K562 (cell line): Measurements from ENCODE around the gene ATP6V0A4. TPM values are rescaled to one million over a fixed set of nuclear protein-coding genes. Genes with fewer than 3 reads are reported as not detected.

Experiments used
- ATAC-seq: fragments of 200-7000 bp; cut with Tn5 transposase; 3 replicates; pipeline ENCODE4 v1.9.1; 2020; ENCODE audit warnings: moderate library complexity
- BruUV-seq: library from RNA; stranded (reverse); fragments of 400-500 nt; replicated peaks from 2 replicates; lab custom pipeline; 2021; lab: Mats Ljungman, UMichigan
- CTCF ChIA-PET: fragments of 300-600 bp; formaldehyde crosslinking; extraction: SDS; loops from one replicate; lab custom pipeline; 2021; ENCODE audit warnings: low intra/inter-chr PET ratio; lab: Yijun Ruan, JAX
- POLR2A ChIA-PET: fragments of 300-600, 350-650 bp; sonication (Branson Sonifier 250); formaldehyde crosslinking; extraction: SDS; loops from one replicate; lab custom pipeline; 2021; ENCODE audit warnings: antibody characterized with exemption, inconsistent platforms; lab: Yijun Ruan, JAX
- DNase-seq, 4 experiments: peaks; one replicate each; pipeline versions ENCODE4 v3.0.0 to v3.0.0-alpha.2; 2011 to 2018; ENCODE audit warnings: low spot score in 3 of 4, mixed read lengths in 3 of 4; ENCODE audit errors: extremely low read depth in 1 of 4
- FAIRE-seq: peaks from 2 replicates; lab custom pipeline; 2011; peaks lifted over from hg19 to GRCh38; lab: Jason Lieb, UNC
- H2AFZ ChIP-seq: 2 replicates; pipeline ENCODE4 v1.6.0; 2011; ENCODE audit warnings: low read depth, low read length, control low read depth, inconsistent platforms
- H3K27ac ChIP-seq: fragments of 200-600 bp; 3 replicates; pipeline ENCODE4 v1.8.0; 2011; ENCODE audit warnings: low read depth, mild to moderate bottlenecking, control low read depth, inconsistent platforms, low read length, moderate library complexity, mixed read lengths; ENCODE audit errors: extremely low read depth
- H3K27me3 ChIP-seq, 2 experiments: fragments of 300-600 bp in 1 of 2; 2 replicates in 1 of 2; 3 replicates in 1 of 2; pipeline versions ENCODE4 v1.6.0 to v1.8.0; 2011; ENCODE audit warnings: inconsistent platforms in 2 of 2, low read length in 2 of 2, mild to moderate bottlenecking in 1 of 2, mixed read lengths in 1 of 2, moderate library complexity in 1 of 2; ENCODE audit not compliant: control insufficient read depth in 2 of 2, insufficient read depth in 2 of 2
- H3K36me3 ChIP-seq: fragments of 300-600 bp; 3 replicates; pipeline ENCODE4 v1.8.0; 2011; ENCODE audit warnings: mild to moderate bottlenecking, low read length, inconsistent platforms; ENCODE audit not compliant: control insufficient read depth, insufficient read depth
- H3K4me1 ChIP-seq, 2 experiments: fragments of 200-600 bp in 1 of 2; replicated peaks in 1 of 2; 2 replicates in 1 of 2; 3 replicates in 1 of 2; pipeline versions ENCODE4 v1.5.1 to v1.8.0; 2011; ENCODE audit warnings: inconsistent platforms in 2 of 2, low read length in 2 of 2, mild to moderate bottlenecking in 1 of 2, mixed read lengths in 1 of 2, moderate library complexity in 1 of 2; ENCODE audit not compliant: control insufficient read depth in 2 of 2, insufficient read depth in 2 of 2
- H3K4me2 ChIP-seq: 2 replicates; pipeline ENCODE4 v1.6.1; 2011; ENCODE audit warnings: low read length, control low read depth, inconsistent platforms, mixed read lengths; ENCODE audit not compliant: insufficient read depth
- H3K4me3 ChIP-seq: fragments of 200-600 bp; sonication (generic), shearing (Covaris generic); 2 replicates; pipeline ENCODE4 v1.5.1; 2016; ENCODE audit warnings: control low read depth, inconsistent platforms
- H3K79me2 ChIP-seq: fragments of 200-600 bp; 3 replicates; pipeline ENCODE4 v1.8.0; 2011; ENCODE audit warnings: low read length, inconsistent platforms; ENCODE audit not compliant: control insufficient read depth, insufficient read depth
- H3K9ac ChIP-seq, 2 experiments: 2 replicates each; pipeline versions ENCODE4 v1.6.0 to v1.6.1; 2011; ENCODE audit warnings: low read depth in 2 of 2, low read length in 2 of 2, control low read depth in 1 of 2, inconsistent platforms in 1 of 2, mild to moderate bottlenecking in 1 of 2, mixed read lengths in 1 of 2; ENCODE audit not compliant: insufficient read depth in 1 of 2
- H3K9me1 ChIP-seq: one replicate; pipeline ENCODE4 v1.6.0; 2011; ENCODE audit warnings: inconsistent platforms, mild to moderate bottlenecking, low read length, moderate library complexity; ENCODE audit not compliant: control insufficient read depth, insufficient read depth
- H3K9me3 ChIP-seq: replicated peaks from 2 replicates; pipeline ENCODE4 v1.5.1; 2011; ENCODE audit warnings: low read depth, low read length, inconsistent platforms; ENCODE audit not compliant: control insufficient read depth, insufficient read depth
- H4K20me1 ChIP-seq: replicated peaks from 2 replicates; pipeline ENCODE4 v1.6.1; 2011; ENCODE audit warnings: low read length, inconsistent platforms, mixed read lengths; ENCODE audit not compliant: control insufficient read depth, insufficient read depth
- C11orf30 ChIP-seq: fragments of 450-650 bp; IDR thresholded peaks from 2 replicates; pipeline ENCODE4 v1.6.1; 2016; ENCODE audit warnings: low read depth, mild to moderate bottlenecking
- MAFF ChIP-seq: IDR thresholded peaks from 2 replicates; pipeline ENCODE4 v1.6.1; 2012; ENCODE audit warnings: low read length, improper control_type of control experiment
- NR2C2 ChIP-seq, 2 experiments: fragments of 200-800 bp in 1 of 2; sonication (Bioruptor generic) in 1 of 2; sonication (generic) in 1 of 2; formaldehyde crosslinking in 1 of 2; IDR thresholded peaks; 2 replicates each; pipeline versions ENCODE4 v1.6.1 to v1.8.0; 2016 to 2022; ENCODE audit warnings: mild to moderate bottlenecking in 1 of 2, missing compliant biosample characterization in 1 of 2, missing genetic modification characterization in 1 of 2, missing genetic modification reagents in 1 of 2
- POLR3A ChIP-seq: IDR thresholded peaks from 2 replicates; pipeline ENCODE4 v1.6.1; 2011; ENCODE audit warnings: borderline replicate concordance, mild to moderate bottlenecking, moderate library complexity; ENCODE audit not compliant: insufficient read length, insufficient read depth; ENCODE audit errors: extremely low read depth
- ZNF316 ChIP-seq: fragments of 450-650 bp; IDR thresholded peaks from 2 replicates; pipeline ENCODE4 v1.6.1; 2016
- ZNF431 ChIP-seq: sonication (generic); formaldehyde crosslinking; IDR thresholded peaks from 2 replicates; pipeline ENCODE4 v1.8.0; 2022; ENCODE audit warnings: mild to moderate bottlenecking, missing genetic modification reagents
- ZNF511 ChIP-seq: sonication (generic); formaldehyde crosslinking; IDR thresholded peaks from 2 replicates; pipeline ENCODE4 v1.8.0; 2022; ENCODE audit warnings: mild to moderate bottlenecking, missing genetic modification reagents
- ZNF668 ChIP-seq: fragments of 250-450 bp; sonication (Bioruptor Pico); IDR thresholded peaks from 2 replicates; pipeline ENCODE4 v1.8.0; 2022; ENCODE audit warnings: mild to moderate bottlenecking, inconsistent platforms
- WGBS: fragments of 100-300 bp; shearing (Covaris generic); methylation state at CpG from one replicate; pipeline ENCODE4 v1.1.6; 2016; ENCODE audit warnings: low coverage, mixed read lengths; ENCODE audit not compliant: insufficient coverage; ENCODE audit errors: missing lambda C conversion rate; 5-methylcytosine and 5-hydroxymethylcytosine counted together
- in situ Hi-C: fragments of 300-500 bp; cut with MboI; formaldehyde crosslinking; loops from 4 replicates; pipeline ENCODE4 v1.15.0; 2018; ENCODE audit warnings: inconsistent platforms, mixed read lengths
- intact Hi-C: fragments of 100-400 bp; cut with micrococcal nuclease; formaldehyde crosslinking; loops from 2 replicates; pipeline ENCODE4 v1.14.2; 2022
- polyA plus RNA-seq, 8 experiments: library from polyadenylated mRNA; depleted of rRNA in 4 of 8; stranded (reverse) in 5 of 8; unstranded in 3 of 8; fragments of >200 nt; fragmentation: Nextera tagmentation in 2 of 8; fragmentation: Illumina TruSeq in 1 of 8; extraction: Ambion mirVana in 2 of 8; extraction: Trizol in 1 of 8; gene quantifications; 2 replicates each; pipeline versions ENCODE4 v1.2.1 to v1.2.3, GENCODE V29; 2011 to 2014; ENCODE audit warnings: inconsistent platforms in 1 of 8, missing spikeins in 1 of 8
- total RNA-seq, 7 experiments: library from RNA; depleted of rRNA in 6 of 7; stranded (reverse); fragments of >200 nt in 6 of 7; fragmentation: Illumina TruSeq in 2 of 7; extraction: Trizol in 2 of 7; gene quantifications; 2 replicates each; pipeline versions ENCODE4 v1.2.1 to v1.2.3, GENCODE V29; 2011 to 2021; ENCODE audit warnings: low replicate concordance in 1 of 7

Gene ATP6V0A4
- total and polyA plus RNA-seq, 9 of the 15 experiments (the other 6 are each of a cell fraction or from before 2014, with no cell fraction given) = 0.03 TPM; not detected in 8

DNA sequence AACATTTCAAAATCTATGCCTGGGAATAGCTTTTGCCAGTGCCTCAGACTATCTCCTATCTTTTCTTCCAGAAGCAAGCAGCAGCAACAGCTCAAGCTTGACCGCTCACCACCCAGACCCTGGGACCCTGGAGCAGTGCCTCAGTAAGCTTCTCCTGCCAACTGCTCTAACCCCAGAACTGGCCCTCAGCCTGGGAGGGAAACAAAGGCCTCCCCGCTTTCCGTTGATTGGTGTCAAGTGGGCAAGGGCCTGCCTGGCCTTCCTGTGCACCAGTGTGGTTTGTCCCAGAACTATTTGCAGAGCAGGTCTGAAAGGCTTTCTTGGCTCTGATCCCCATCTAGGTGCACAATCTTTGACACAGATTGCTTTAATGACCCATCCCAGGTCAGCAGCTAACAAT lies 3.3 kb upstream of the ATP6V0A4 start (continued):
- TF ChIP-seq ZNF511 (CRISPR knock-in tag) (no peak), NR2C2 (CRISPR knock-in tag; IDR thresholded peaks at IDR 0.05) (no peak), NR2C2 (tag; IDR thresholded peaks at IDR 0.05) (no peak), ZNF431 (CRISPR knock-in tag) (no peak), ZNF668 (CRISPR knock-in tag) (no peak)

- DNase-seq = no peak
- Histone ChIP-seq H3K9me1 (no peaks in the 10 kb centered on the region), H3K79me2 (no peaks in the 10 kb centered on the region), H4K20me1 (no peaks in the 10 kb centered on the region), H3K27me3 (peaks cover 31 to 60% of the 10 kb centered on the region in 2 experiments), H3K4me2 (no peak overlapping the region), H3K9me3 (no peaks in the 10 kb centered on the region), H3K9ac (no peak overlapping the region), H2AFZ (no peak overlapping the region), H3K4me3 (no peak overlapping the region), H3K27ac (no peak overlapping the region), H3K4me1 (no peaks in the 10 kb centered on the region), H3K36me3 (no peaks in the 10 kb centered on the region)
- in situ Hi-C loops (no loop called here), intact Hi-C loops (no loop called here)
- POLR2A ChIA-PET = interaction anchor here (0.8 to 1.2 kb wide), 2 partner anchors 23 to 60 kb away, joined by 3 read pairs; no protein-coding TSS in a partner anchor
- TF ChIP-seq ZNF316 (peak; percentile 57), C11orf30 (peak; percentile 48; the same call in 1 of the 2 replicates), POLR3A (no peak), MAFF (0 out of 2 replicates have a peak, but pooled peaks have one; percentile 36)
- CTCF ChIA-PET = interaction anchor here (0.6 kb wide), 1 partner anchor 827 kb away, joined by 3 read pairs; no protein-coding TSS in a partner anchor
- no peak for FAIRE-seq
- ATAC-seq = no peak
- 0% methylated on average over 7 of the region's 7 CpGs for WGBS
- BruUV-seq = no TSS peak
These were observed 1.5 kb upstream of the ATP6V0A4 start for GRCh38 chr7:138799336-138800000.
